Left colon (tissue), 2 donors: ENCODE measurements around the gene FSD1. TPM values are rescaled to one million over a fixed set of nuclear protein-coding genes. Genes with fewer than 3 reads are reported as not detected.

Experiments used
- ATAC-seq: fragments of 200-7000 bp; cut with Tn5 transposase; one replicate; pipeline ENCODE4 v1.9.1; 2020; ENCODE audit warnings: mild to moderate bottlenecking, moderate library complexity
- DNase-seq, 2 donors: peaks; one replicate each; pipeline ENCODE4 v3.0.0-alpha.2; 2020
- intact Hi-C, 2 donors: fragments of 100-400 bp; cut with DNase I in 1 of 2; cut with micrococcal nuclease in 1 of 2; formaldehyde crosslinking; loops; one replicate each; pipeline versions ENCODE4 v1.11.2 to v1.14.0; 2022; cut with DNase I, micrococcal nuclease
- total RNA-seq, 2 donors: library from RNA; stranded (reverse); fragmentation: NEBNext Ultra II Directional; extraction: Animal tissue kit (Norgen Biotek cat#: 25700); gene quantifications; one replicate each; pipeline ENCODE4 v1.2.1, GENCODE V29; 2021
- donor health status: DM: no; HTN: no; CAD: no.
- donor health status: DM: yes; HTN: yes; CAD: no.

The FSD1 gene
- total RNA-seq, 2 donors from 2014 or later: 0.95 to 1.1 TPM

DNA sequence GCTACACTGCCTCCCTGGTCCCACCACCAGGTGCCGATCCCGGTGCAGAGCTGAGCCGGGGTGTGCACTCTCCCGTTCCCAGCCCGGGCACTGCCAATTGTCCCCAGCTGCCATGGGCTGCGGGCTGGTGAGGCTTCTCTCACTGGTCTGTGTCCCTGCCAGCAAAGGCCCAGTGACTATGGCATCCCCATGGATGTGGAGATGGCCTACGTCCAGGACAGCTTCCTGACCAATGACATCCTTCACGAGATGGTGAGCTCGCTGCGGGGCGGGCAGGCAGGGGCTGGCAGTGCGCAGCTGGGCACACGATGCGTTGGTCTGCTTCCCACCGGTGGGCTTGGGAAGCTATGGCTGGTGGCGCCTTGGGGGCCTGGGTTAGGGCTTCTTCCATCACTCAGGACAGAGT is 53.5 kb downstream of the FSD1 start:
- no peak for DNase-seq
- intact Hi-C loops: no loop called here
- ATAC-seq: no peak

DNA sequence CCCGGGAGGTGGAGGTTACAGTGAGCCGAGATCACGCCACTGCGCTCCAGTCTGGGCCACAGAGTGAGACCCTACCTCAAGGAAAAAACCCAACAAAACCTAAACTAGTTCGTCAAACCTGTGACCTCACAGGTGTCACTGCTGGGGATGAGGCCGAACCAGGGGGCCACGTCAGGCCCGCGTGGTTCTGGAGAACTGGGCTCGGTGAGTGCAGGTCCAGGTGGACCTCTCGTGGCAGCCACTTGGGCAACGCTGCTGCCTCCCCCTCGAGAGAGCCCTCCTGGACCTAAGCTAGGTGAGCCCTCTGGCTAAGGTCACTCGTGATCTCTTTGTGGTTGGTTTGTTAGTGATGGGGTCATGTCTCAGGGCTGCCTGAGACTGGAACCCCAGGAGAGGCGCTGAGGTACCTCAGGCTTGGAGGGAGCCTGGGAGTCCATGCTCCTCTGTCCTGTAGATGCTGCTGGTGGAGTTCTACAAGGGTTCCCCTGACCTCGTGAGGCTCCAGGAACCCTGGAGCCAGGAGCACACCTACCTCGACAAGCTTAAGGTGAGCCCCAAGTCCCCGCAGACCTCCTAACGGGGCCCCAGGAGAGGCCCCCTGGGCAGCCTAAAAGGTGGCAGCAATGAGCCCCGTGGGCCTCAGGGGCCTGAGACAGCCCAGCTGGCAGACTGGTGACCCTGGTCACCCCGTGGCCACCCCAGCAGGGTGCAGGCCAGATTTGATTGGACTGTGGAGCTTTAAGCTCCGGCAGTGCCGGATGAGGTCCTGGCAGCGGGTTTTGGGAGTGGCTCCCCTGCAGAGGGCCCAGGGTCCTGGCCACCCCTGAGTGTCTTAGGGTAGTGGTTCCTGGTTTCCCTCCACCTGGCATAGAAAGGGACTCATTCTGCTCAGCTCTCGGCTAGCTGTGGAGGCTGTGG is 54.6 kb downstream of the FSD1 start:
- no peak for ATAC-seq
- intact Hi-C loops: no loop called here
- DNase-seq: no peak

DNA sequence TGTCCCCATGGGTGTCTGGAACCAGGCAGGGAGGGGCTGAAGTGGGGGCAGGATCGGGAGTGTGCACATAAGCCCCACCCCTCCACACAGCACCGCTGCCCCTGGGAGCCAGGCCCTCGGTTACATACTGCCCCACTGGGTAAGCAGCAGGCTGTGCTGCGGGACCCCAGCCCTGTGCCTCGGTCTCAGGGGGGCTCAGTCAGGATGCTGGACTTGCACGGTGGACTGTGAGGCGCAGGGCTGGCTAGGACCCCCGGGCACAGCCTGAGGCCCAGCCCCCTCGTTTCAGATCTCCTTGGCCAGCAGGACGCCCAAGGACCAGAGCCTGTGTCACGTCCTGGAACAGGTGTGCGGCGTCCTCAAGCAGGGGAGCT is 55.2 kb downstream of the FSD1 start:
- no peak for DNase-seq
- intact Hi-C loops: no loop called here

DNA sequence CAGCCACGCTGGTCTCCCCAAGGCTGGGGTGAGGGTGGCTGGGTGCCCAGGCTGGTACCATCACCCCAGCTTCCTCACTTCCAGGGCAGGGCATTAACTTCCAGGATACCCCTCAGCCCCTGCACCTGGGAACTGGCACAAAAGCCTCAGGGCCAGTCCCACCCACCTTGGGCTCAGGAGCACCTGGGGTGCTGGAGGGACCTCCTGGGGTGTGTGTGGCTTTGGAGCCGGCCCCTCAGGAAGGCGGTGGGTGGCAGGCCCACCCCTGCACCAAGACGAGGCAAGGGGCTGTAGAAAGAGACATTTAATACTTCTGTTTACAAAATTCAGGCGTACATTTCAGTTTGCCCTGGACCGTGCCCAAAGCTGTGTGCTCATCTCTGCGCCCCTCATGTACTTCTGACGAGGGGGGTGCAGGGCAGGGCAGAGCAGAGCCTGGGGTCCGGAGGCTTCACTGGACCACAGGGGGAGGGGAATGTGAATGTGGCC is 55.7 kb downstream of the FSD1 start:
- ATAC-seq: no peak
- no peak for DNase-seq
- intact Hi-C loops: no loop called here

More for the DNA sequence above, 55.2 kb downstream of the FSD1 start:
- ATAC-seq: peak; percentile 7

DNA sequence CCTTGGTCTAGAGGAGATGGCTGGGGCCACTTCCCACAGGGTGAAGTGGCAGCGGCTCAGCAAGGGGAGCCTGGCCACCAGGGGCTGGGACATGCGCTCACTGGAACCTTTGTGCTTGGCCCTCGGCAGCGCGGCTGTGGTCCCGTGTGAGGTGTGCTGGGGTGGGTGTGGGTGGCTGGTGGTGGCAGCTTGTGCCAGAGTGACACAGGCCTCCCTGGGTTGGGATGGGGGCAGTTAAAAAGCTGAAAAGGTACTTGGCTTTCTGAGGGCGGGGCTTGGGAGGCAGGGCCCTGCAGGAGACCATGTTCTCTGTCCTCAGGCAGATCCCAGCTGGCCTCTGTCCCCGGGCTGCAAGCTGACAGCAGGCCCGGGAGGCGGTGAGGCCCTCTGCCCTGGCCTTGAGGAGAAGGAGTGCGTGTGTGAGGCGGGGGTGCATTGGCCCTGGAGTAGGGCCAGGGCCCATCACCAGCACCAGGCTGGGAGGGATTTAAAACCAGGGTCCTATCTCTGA is 56.3 kb downstream of the FSD1 start:
- DNase-seq (no peak), ATAC-seq (peak; percentile 4)

DNA sequence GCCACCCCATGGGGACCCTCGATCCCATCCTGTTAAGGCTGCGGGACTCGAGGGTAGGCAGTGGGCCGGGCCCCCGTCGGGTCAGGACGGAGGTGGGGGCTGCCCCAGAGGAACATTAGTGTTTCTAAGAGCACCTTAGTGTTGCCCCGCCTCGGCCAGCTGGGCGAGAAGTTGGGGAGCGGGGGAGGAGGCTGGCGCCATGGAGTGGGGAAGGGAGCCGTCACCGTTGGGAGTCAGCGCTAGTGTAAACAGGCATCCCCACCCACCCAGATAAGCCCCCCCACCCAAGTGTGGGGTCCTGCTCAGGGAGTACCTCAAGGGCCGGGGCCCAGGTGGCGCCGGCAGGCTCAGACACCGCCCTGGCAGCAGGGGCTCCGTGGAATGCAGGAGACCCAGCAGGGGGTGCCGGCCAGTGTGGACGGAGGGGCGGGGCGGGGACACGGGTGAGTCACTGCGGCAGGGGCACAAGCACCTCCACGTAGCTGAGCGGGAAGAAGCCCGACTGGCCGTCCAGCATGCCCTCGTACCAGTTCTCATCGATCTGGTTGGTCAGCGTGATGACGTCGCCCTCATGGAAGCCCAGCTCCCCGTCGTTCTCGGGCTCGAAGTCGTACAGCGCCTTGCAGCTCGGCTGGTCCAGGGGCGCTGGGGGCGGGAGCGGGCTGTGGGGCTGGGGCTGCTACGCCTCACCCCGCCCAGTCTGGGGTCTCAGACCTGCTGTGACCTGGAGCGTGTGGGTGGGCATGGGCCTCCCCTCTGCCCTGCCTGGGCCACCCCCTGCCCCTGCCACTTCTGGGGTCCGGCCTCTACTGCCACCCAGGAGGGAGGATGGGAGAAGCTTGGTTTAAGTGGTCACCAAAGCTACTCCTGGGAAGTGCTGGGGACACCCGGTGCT is 57.0 kb downstream of the FSD1 start:
- intact Hi-C loops: no loop called here

More for the DNA sequence above, 56.3 kb downstream of the FSD1 start:
- intact Hi-C loops: no loop called here

DNA sequence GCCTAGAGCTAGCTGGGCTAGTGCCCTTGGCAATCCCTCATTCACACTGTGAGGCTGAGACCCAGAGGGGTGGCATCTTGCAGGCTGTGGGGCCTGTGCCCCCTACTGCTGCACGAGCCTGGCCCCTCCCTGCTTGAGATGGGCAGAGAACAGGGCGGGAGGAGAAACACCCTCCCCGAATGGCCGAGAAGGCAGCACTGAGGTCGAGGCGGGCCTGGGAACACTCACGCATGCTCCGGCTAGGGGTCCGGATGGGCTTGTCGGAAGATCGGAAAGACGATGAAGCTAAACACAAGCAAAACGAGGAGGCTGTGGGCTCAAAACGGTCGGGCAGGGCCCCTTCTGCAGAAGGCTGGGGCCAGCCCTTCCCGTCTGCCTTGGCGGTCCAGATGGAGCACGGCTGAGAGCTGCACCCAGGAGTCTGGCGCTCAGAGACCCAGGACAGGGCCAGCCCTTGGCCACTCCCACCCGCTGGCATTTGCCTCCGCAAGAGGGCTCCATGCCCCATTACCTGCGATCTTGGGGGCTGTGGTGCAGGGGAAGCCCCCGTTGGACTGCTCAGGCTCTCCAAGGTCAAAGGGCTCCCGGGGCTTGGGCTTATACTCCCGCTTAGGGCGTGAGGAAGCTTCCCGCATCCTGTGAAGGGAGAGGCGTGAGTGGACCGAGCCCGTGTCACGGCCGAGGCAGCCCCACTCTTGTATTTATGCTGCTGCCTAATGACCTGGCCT is 57.9 kb downstream of the FSD1 start:
- peak; percentile 4 for ATAC-seq
- DNase-seq: no peak
- intact Hi-C loops: no loop called here

More for the DNA sequence above, 57.0 kb downstream of the FSD1 start:
- DNase-seq (no peak), ATAC-seq (no peak)

DNA sequence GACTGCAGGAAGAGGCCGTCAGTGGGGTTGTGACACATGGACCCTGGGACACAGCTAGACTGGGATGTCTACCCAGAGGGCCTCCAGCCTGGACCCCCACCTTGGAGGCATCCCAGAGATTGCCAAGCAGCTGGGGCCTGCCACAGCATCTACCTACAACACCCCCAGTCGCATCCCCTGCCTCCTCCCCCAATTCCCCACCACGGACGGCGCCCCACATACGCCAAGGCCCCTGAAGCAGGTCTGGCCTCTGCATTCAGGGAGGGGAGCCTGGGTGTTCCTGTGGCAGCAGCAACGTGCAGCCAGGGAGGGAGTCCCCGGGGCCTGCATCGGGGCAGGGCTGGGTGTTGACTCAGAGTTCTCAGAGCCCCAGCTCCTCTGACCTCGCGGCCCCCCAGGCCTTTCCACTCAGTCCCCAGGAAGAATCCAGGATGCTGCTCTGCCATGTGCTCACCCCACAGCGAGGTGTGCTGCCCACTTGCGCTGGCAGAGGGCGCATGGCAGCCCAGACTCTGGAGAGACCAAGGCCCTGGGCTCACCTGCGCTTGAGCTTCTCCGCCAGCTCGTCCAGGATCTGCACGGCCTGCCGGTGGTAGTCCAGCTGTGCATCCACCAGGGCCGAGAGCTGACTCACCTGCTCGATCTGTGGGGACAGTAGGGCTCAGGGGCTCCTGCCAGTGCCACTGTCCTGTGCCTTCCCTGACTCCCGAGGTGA is 58.6 kb downstream of the FSD1 start:
- intact Hi-C loops: no loop called here
- no peak for DNase-seq
- ATAC-seq: peak; percentile 16

DNA sequence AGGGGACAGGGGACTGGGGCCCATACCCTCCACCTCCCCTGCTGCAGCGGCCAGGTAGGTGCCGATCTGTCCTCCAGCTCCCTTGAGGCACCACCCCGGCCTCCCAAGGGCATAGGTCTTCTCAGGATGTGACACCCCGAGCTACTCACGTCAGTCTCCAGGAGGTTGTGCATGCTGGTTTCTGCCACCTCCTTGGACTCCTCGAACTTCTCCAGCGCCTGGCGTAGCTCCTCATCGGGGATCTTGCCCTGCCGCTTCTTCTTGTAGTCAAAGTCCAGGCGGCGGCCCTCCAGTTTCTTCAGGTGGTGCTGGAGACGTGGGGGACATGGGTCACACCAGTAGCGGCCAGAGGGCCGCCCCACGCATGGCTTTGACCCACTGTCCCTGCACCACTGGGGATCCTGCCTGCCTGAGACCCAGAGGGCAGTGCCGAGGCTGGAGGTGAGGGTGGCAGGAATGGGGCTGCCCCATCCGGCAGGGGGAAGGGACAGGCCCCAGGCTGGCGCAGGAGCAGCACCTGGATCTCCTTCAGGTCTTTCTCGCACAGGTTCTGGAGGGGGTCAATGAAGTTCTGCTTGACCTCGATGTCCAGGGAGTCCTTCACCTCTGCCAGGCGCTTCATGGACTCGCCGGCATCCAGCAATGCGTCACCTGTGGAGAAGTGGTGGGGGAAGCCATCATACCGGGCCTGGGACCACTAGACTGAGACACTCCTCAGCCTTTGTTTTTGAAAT is 59.3 kb downstream of the FSD1 start:
- ATAC-seq (no peak), DNase-seq (no peak)
- intact Hi-C loops: no loop called here

DNA sequence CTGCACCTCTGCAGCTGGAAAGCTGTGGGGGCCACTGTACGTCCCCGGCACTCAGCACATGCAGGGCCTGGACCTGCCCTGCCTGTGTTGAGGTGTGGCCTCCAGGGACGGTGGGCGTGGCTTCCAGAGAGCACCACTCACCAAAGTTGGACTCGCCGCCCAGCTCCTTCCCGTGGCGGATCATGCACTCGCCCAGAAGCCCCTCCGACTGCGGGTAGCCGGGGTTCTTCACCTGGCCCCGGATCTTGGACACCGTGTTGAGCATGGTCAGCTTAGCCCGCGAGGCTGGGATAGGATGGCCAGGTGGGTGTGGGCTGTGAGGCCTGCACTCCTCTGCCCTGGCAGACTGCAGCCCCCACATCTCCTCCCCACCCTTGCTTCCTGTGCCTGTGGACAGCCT is 60.9 kb downstream of the FSD1 start:
- intact Hi-C loops: no loop called here
- peak in 1 of 2 donors; percentile 66 for DNase-seq
- ATAC-seq: peak; percentile 25

DNA sequence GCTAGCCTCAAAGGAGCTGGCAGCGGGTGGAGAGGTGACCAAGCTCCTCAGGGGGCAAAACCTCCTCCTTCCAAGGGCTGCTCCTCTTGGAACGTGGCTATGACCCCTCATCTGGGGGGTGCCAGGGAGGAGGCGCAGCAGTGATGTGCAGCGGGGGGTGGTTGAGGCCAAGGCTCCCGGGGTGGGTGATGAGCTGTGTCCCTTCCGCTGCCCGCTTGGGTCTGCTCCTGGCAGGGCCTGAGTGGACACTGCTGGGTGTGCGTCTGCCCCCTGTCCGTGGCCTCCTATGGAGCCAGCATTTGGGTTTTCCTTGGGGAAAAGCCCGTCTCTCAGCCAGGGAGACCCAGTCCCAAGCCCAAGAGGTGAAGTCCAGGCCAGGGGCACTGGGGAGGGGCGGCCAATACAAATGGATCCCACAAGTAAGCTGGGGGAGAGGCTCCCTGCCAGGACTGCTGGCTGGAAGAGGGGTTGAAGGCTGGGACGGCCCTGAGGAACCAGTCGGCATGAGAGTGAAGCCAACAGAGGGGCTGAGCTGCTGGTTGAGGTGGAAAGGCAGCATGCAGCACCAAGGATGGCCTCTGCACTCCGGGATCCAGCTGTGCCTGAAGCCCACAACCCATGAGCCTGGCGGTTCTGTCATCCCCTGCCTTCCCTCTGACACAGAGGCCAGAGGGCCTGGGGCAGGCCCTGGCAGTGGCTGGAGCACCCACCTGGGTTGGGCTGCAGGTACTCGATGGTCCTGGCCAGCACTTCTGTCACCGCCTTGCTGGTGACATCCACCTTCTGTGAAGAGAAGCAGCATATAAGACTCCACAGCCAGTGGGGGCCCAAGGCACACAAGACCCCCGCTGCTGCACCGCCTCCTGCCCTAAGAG is 61.6 kb downstream of the FSD1 start:
- DNase-seq: no peak
- intact Hi-C loops: no loop called here
- no peak for ATAC-seq

DNA sequence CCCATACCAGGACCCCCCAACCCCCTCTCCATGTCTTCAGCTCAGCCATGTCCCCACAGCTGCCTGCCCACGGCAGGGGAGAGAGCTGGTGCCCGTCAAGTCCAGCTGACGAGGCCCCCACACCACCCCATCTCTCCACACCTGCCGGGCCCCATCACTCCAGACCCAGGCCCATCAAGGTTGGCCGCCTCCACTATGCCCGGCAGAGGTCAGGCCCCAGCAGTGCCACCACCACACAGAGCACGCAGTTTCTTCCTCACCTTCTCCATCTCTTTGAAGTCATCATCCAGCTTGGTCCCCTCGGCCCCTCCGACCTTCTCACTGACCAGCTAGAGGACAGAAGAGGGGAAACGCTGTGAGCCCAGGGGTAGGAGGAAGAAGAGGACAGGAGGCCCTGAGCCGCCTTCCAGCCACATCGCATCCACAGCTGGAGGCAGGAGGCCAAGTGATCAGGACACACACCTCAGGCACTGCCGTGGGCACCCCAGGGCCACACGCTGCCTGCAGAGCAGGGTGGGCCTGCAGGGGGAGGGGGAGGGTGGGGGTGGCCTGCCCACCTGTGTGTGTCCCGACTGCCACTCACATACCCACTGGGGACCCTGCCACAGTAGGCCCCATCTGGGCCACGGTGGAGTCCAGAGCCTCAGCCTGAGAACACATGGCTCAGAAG is 62.4 kb downstream of the FSD1 start:
- DNase-seq (no peak), ATAC-seq (no peak)
- intact Hi-C loops: no loop called here

DNA sequence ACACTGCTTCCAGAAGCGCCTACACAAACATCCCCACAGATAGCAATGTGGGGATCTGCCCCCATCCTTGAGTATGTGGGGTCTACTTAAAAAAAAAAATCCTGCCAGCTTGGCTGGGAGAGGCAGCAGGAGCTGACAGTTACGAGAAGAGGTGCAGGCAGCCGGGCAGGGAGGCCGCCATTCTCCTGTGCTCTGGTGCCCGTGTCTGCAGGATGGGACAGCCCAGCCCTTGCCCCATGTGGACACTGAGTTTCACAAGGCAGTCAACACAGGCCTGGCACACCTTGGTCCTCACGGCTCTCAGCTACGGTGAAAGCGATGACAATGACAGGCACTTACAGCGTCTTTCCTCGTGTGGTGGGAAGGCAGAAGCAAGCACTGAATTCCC is 62.9 kb downstream of the FSD1 start:
- intact Hi-C loops: no loop called here
- ATAC-seq (no peak), DNase-seq (no peak)

DNA sequence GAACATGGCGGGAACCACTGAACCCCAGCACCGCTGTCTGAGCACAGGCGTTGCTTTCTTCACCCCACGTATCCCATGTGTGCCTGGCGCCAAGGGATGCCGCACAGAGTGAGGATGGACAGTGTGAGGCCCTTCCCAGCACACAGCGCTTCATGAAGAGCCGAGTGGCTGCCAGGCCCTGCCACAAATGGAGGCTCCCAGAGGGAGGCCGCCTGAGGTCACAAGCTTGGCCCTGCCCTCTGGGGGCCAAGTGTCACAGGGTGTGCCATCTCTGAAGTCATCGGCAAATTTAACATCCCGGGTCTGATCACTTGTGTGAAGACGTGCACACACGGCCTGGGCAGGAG is 63.4 kb downstream of the FSD1 start:
- DNase-seq (no peak), ATAC-seq (no peak)
- intact Hi-C loops: no loop called here

DNA sequence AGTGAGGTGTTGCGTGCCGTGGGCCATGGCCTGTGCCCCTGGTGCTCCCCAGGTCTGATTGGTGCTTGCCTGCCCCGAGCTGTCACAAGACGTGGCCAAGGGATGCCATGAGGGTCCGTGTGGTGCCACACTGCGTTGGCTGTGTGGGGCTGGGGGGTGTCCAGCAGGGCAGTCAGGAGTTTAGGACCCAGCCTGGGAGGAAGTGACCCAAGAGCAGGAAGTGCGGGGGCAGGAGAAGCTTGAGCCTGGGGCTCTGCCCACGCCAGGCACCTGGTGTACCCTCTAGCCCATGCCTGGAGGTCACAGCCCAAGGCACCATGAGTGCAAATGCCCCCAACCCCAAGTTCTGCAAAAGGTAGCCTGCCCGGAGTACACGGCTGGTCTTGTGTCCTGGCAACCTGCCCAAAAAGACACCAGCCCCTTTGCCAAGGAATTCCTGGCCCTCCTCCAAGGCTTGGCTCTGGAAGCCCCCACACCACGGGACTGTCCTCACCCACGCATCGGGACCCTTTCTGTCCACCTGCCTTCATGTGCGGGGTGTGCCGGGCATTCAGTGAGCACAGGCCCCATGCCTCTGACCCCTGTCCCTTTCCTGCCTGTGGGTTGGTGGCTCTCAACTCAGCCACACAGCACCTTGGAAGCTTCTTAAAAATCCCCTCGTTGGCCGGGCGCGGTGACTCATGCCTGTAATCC is 63.9 kb downstream of the FSD1 start:
- ATAC-seq (no peak), DNase-seq (no peak)
- intact Hi-C loops: no loop called here
